Natural killer cell treated with Interleukin-12 subunit alpha and Interleukin-12 subunit beta and Interleukin-15 and Interleukin-18, amount 100 ng/mL, for 72 hours (primary cell): ENCODE results near the gene SELENOO. TPM values are rescaled to one million over a fixed set of nuclear protein-coding genes. Genes with fewer than 3 reads are reported as not detected.
A peak's percentile ranks its signal among the peaks of the same experiment; 100 is the strongest.

Experiments
- ATAC-seq, 2 donors: fragments of 150-1000 bp; cut with Tn5 transposase in 1 of 2; sonication (Bioruptor Pico), chemical (Tn5 transposase) in 1 of 2; 2 replicates each; pipeline ENCODE4 v1.10.0; 2021
- DNase-seq: peaks from one replicate; pipeline ENCODE4 v3.0.0; 2022; ENCODE audit warnings: low spot score
- H3K27ac Mint-ChIP-seq, 2 donors: 1 replicate in 1 of 2; 2 replicates in 1 of 2; pipeline ENCODE4 v1.8.0; 2022; ENCODE audit warnings: mixed read lengths in 2 of 2, mild to moderate bottlenecking in 1 of 2, moderate library complexity in 1 of 2
- H3K27me3 Mint-ChIP-seq, 2 donors: 1 replicate in 1 of 2; 2 replicates in 1 of 2; pipeline ENCODE4 v1.8.0; 2022; ENCODE audit warnings: mixed read lengths in 2 of 2
- H3K36me3 Mint-ChIP-seq: one replicate; pipeline ENCODE4 v1.8.0; 2022; ENCODE audit warnings: mixed read lengths
- H3K4me1 Mint-ChIP-seq, 2 donors: 1 replicate in 1 of 2; 2 replicates in 1 of 2; pipeline ENCODE4 v1.8.0; 2022; ENCODE audit warnings: low read depth in 2 of 2, mixed read lengths in 2 of 2, mild to moderate bottlenecking in 1 of 2
- H3K4me3 Mint-ChIP-seq: one replicate; pipeline ENCODE4 v1.8.0; 2022; ENCODE audit warnings: mixed read lengths
- H3K9me3 Mint-ChIP-seq: 2 replicates; pipeline ENCODE4 v1.8.0; 2022; ENCODE audit warnings: mixed read lengths
- total RNA-seq, 2 donors: library from RNA; stranded (reverse); gene quantifications; one replicate each; pipeline ENCODE4 v1.2.3, GENCODE V29; 2022

The SELENOO gene
- total RNA-seq, 2 donors from 2014 or later: 23.4 to 43.3 TPM

GRCh38 chr22:50255099-50255498 is 54.3 kb downstream of the SELENOO start:
- Mint-ChIP-seq H3K4me1 (peaks cover 3 to 5% of the 10 kb centered on the region in 2 donors), H3K9me3 (no peaks in the 10 kb centered on the region), H3K27ac (no peak overlapping the region), H3K4me3 (no peak overlapping the region), H3K27me3 (peaks cover 0 to 4% of the 10 kb centered on the region in 2 donors), H3K36me3 (no peaks in the 10 kb centered on the region)
- ATAC-seq: no peak
- DNase-seq: no peak

- H3K27ac Mint-ChIP-seq: no peak overlapping the region
- H3K36me3 Mint-ChIP-seq: no peaks in the 10 kb centered on the region
- H3K4me1 Mint-ChIP-seq: peaks cover 0 to 2% of the 10 kb centered on the region in 2 donors
- no peak for DNase-seq
- no peaks in the 10 kb centered on the region for H3K9me3 Mint-ChIP-seq
- ATAC-seq: no peak
- no peak overlapping the region for H3K4me3 Mint-ChIP-seq
- peaks cover 0 to 4% of the 10 kb centered on the region in 2 donors for H3K27me3 Mint-ChIP-seq
Measured at GRCh38 chr22:50255607-50256006, 54.8 kb downstream of the SELENOO start.

- Mint-ChIP-seq H3K9me3 (no peaks in the 10 kb centered on the region), H3K27ac (no peak overlapping the region), H3K4me3 (no peak overlapping the region), H3K36me3 (no peaks in the 10 kb centered on the region), H3K4me1 (no peaks in the 10 kb centered on the region), H3K27me3 (peaks cover 0 to 4% of the 10 kb centered on the region in 2 donors)
- DNase-seq (no peak), ATAC-seq (no peak)
Measured at GRCh38 chr22:50256258-50256862, 55.5 kb downstream of the SELENOO start.

- Mint-ChIP-seq H3K9me3 (no peaks in the 10 kb centered on the region), H3K4me1 (peaks cover 1 to 2% of the 10 kb centered on the region in 2 donors), H3K4me3 (no peak overlapping the region), H3K27ac (no peak overlapping the region), H3K27me3 (peaks cover 0 to 5% of the 10 kb centered on the region in 2 donors), H3K36me3 (no peaks in the 10 kb centered on the region)
- DNase-seq (no peak), ATAC-seq (no peak)
Measured at GRCh38 chr22:50257041-50257440, 56.2 kb downstream of the SELENOO start.

GRCh38 chr22:50257451-50258360 is 56.9 kb downstream of the SELENOO start:
- ATAC-seq: no peak
- H3K27ac Mint-ChIP-seq: no peak overlapping the region
- no peaks in the 10 kb centered on the region for H3K9me3 Mint-ChIP-seq
- DNase-seq: no peak
- no peak overlapping the region for H3K4me3 Mint-ChIP-seq
- no peaks in the 10 kb centered on the region for H3K36me3 Mint-ChIP-seq
- H3K27me3 Mint-ChIP-seq: peaks cover 0 to 9% of the 10 kb centered on the region in 2 donors
- peaks cover 4 to 5% of the 10 kb centered on the region in 2 donors for H3K4me1 Mint-ChIP-seq

GRCh38 chr22:50258361-50259292 is 57.8 kb downstream of the SELENOO start:
- Mint-ChIP-seq H3K4me3 (no peak overlapping the region), H3K27ac (no peak overlapping the region)
- no peak for ATAC-seq

GRCh38 chr22:50259302-50259701 is 58.5 kb downstream of the SELENOO start:
- H3K27ac Mint-ChIP-seq: no peak overlapping the region
- no peaks in the 10 kb centered on the region for H3K9me3 Mint-ChIP-seq
- H3K36me3 Mint-ChIP-seq: no peaks in the 10 kb centered on the region
- no peak for DNase-seq
- ATAC-seq: no peak
- H3K4me1 Mint-ChIP-seq: peaks cover 4 to 5% of the 10 kb centered on the region in 2 donors
- H3K4me3 Mint-ChIP-seq: no peak overlapping the region
- H3K27me3 Mint-ChIP-seq: peaks cover 0 to 9% of the 10 kb centered on the region in 2 donors

More at GRCh38 chr22:50258361-50259292, 57.8 kb downstream of the SELENOO start:
- peaks cover 4 to 5% of the 10 kb centered on the region in 2 donors for H3K4me1 Mint-ChIP-seq
- DNase-seq: no peak
- peaks cover 0 to 9% of the 10 kb centered on the region in 2 donors for H3K27me3 Mint-ChIP-seq
- no peaks in the 10 kb centered on the region for H3K9me3 Mint-ChIP-seq
- H3K36me3 Mint-ChIP-seq: no peaks in the 10 kb centered on the region

- DNase-seq (no peak), ATAC-seq (no peak)
- Mint-ChIP-seq H3K4me1 (peaks cover 4 to 5% of the 10 kb centered on the region in 2 donors), H3K4me3 (no peak overlapping the region), H3K36me3 (no peaks in the 10 kb centered on the region), H3K27ac (no peak overlapping the region), H3K9me3 (no peaks in the 10 kb centered on the region), H3K27me3 (peaks cover 0 to 9% of the 10 kb centered on the region in 2 donors)
Measured at GRCh38 chr22:50260434-50260800, 59.6 kb downstream of the SELENOO start.

- peaks cover 4 to 5% of the 10 kb centered on the region in 2 donors for H3K4me1 Mint-ChIP-seq
- no peaks in the 10 kb centered on the region for H3K9me3 Mint-ChIP-seq
- H3K4me3 Mint-ChIP-seq: no peak overlapping the region
- H3K36me3 Mint-ChIP-seq: no peaks in the 10 kb centered on the region
- DNase-seq (no peak), ATAC-seq (peak; percentile 32 to 53)
- H3K27me3 Mint-ChIP-seq: peaks cover 0 to 9% of the 10 kb centered on the region in 2 donors
- no peak overlapping the region for H3K27ac Mint-ChIP-seq
Measured at GRCh38 chr22:50260801-50261614, 60.2 kb downstream of the SELENOO start.

GRCh38 chr22:50261615-50262459 is 61.0 kb downstream of the SELENOO start, which contains the start of gene MAPK12:
MAPK12 (minus strand) TSS chr22:50261683; CDS start chr22:50261509, 174 bp downstream.
- no peaks in the 10 kb centered on the region for H3K9me3 Mint-ChIP-seq
- ATAC-seq (peak; percentile 1 to 25), DNase-seq (no peak)
- peaks cover 4 to 5% of the 10 kb centered on the region in 2 donors for H3K4me1 Mint-ChIP-seq
- peak within 1 kb of the TSS; percentile 73 for H3K4me3 Mint-ChIP-seq
- no peak within 1 kb of the TSS for H3K27ac Mint-ChIP-seq
- H3K27me3 Mint-ChIP-seq: peaks cover 0 to 9% of the 10 kb centered on the region in 2 donors
- H3K36me3 Mint-ChIP-seq: no peaks in the 10 kb centered on the region

GRCh38 chr22:50262460-50262911 is 61.7 kb downstream of the SELENOO start:
- ATAC-seq: no peak
- H3K4me1 Mint-ChIP-seq: peaks cover 4 to 5% of the 10 kb centered on the region in 2 donors
- no peak overlapping the region for H3K27ac Mint-ChIP-seq
- peaks cover 0 to 7% of the 10 kb centered on the region in 2 donors for H3K27me3 Mint-ChIP-seq
- H3K9me3 Mint-ChIP-seq: no peaks in the 10 kb centered on the region
- H3K36me3 Mint-ChIP-seq: no peaks in the 10 kb centered on the region
- no peak for DNase-seq
- peak overlapping the region; percentile 73 for H3K4me3 Mint-ChIP-seq
